Measurements from ENCODE around the gene SP140. TPM values are rescaled to one million over a fixed set of nuclear protein-coding genes. Genes with fewer than 3 reads are reported as not detected.
A peak's percentile ranks its signal among the peaks of the same experiment; 100 is the strongest.

The SP140 gene
- total and polyA plus RNA-seq, 2 of the 13 experiments (the other 11 are each of a cell fraction or from before 2014, with no cell fraction given) = 0.57 to 0.80 TPM

DNA sequence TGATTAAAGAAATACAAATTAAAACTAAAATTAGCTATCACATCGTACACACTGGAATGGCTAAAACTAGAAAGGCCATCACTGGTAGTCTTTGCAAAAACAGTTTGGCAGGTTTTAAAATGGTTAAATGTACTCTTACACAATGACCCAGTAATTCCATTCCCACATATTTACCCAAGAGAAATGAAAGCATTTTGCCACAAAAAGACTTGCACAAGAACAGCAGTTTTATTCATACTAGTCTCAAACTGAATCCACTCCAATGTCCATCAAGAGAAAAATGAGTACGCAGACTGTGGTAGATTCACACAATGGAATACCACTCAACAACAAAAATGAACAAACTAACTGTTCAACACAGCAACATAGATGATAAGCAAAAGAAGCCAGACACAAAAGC lies 130.5 kb downstream of the SP140 start (continued):
- TF ChIP-seq EP300 (IDR thresholded peaks at IDR 0.05; ENCODE audit: low read depth in 2 of 2, low read length in 2 of 2) (peak in 1 of 2 experiments; percentile 72; a peak in 2 of 4 replicates), EP300 (CRISPR knock-in tag; IDR thresholded peaks at IDR 0.05; ENCODE audit: borderline replicate concordance) (no peak), ZNF550 (CRISPR knock-in tag; IDR thresholded peaks at IDR 0.05; ENCODE audit: borderline replicate concordance) (no peak), CREM (IDR thresholded peaks at IDR 0.05) (peak; percentile 28), CREM (CRISPR knock-in tag; IDR thresholded peaks at IDR 0.05) (no peak), ZNF614 (CRISPR knock-in tag; IDR thresholded peaks at IDR 0.05; ENCODE audit: borderline replicate concordance) (0 out of 2 replicates have a peak, but pooled peaks have one; percentile 36), NCOA2 (CRISPR knock-in tag; IDR thresholded peaks at IDR 0.05) (peak; percentile 54; the same call in 1 of the 2 replicates), DPF2 (CRISPR knock-in tag; IDR thresholded peaks at IDR 0.05; ENCODE audit: borderline replicate concordance, low read depth) (0 out of 2 replicates have a peak, but pooled peaks have one; percentile 43), ZNF652 (CRISPR knock-in tag; IDR thresholded peaks at IDR 0.05; ENCODE audit: borderline replicate concordance, low read depth) (peak; percentile 97), TCF7 (IDR thresholded peaks at IDR 0.05; ENCODE audit: low read depth) (peak; percentile 41; the same call in 1 of the 2 replicates), ZNF160 (CRISPR knock-in tag; IDR thresholded peaks at IDR 0.05) (no peak), SOX13 (IDR thresholded peaks at IDR 0.05) (0 out of 2 replicates have a peak, but pooled peaks have one; percentile 12), SOX13 (CRISPR knock-in tag; conservative IDR thresholded peaks at IDR 0.05 in 1 of 2, IDR thresholded peaks at IDR 0.05 in 1 of 2) (peak in 1 of 2 experiments; percentile 90; a peak in 2 of 4 replicates), SKI (IDR thresholded peaks at IDR 0.05; ENCODE audit: partially characterized antibody) (no peak), ZNF7 (CRISPR knock-in tag; IDR thresholded peaks at IDR 0.05) (no peak), TMF1 (CRISPR knock-in tag; IDR thresholded peaks at IDR 0.05; ENCODE audit: low read depth) (no peak), ZNF484 (CRISPR knock-in tag; IDR thresholded peaks at IDR 0.05; ENCODE audit: borderline replicate concordance, low read depth) (no peak), JUNB (CRISPR knock-in tag; IDR thresholded peaks at IDR 0.05; ENCODE audit: borderline replicate concordance) (no peak), RXRB (CRISPR knock-in tag; IDR thresholded peaks at IDR 0.05; ENCODE audit: borderline replicate concordance) (peak; percentile 63), MIXL1 (CRISPR knock-in tag; IDR thresholded peaks at IDR 0.05) (peak; percentile 65), ZNF75D (CRISPR knock-in tag; IDR thresholded peaks at IDR 0.05; ENCODE audit: borderline replicate concordance) (no peak), ZNF317 (CRISPR knock-in tag; IDR thresholded peaks at IDR 0.05) (peak; percentile 66; the same call in 1 of the 2 replicates), FOXA1 (IDR thresholded peaks at IDR 0.05) (peak; percentile 43; the same call in 1 of the 2 replicates), FOXA1 (CRISPR knock-in tag; IDR thresholded peaks at IDR 0.05) (peak; percentile 92), BCL6 (CRISPR knock-in tag; IDR thresholded peaks at IDR 0.05) (peak; percentile 50), MTA1 (CRISPR knock-in tag; IDR thresholded peaks at IDR 0.05; ENCODE audit: borderline replicate concordance) (no peak), ZNF232 (CRISPR knock-in tag; IDR thresholded peaks at IDR 0.05; ENCODE audit: borderline replicate concordance) (no peak), STAT5B (CRISPR knock-in tag; IDR thresholded peaks at IDR 0.05) (no peak)
- TF ChIP-seq, protein P1, sequence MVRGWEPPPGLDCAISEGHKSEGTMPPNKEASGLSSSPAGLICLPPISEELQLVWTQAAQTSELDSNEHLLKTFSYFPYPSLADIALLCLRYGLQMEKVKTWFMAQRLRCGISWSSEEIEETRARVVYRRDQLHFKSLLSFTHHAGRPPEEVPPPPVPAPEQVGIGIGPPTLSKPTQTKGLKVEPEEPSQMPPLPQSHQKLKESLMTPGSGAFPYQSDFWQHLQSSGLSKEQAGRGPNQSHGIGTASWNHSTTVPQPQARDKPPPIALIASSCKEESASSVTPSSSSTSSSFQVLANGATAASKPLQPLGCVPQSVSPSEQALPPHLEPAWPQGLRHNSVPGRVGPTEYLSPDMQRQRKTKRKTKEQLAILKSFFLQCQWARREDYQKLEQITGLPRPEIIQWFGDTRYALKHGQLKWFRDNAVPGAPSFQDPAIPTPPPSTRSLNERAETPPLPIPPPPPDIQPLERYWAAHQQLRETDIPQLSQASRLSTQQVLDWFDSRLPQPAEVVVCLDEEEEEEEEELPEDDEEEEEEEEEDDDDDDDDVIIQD (CRISPR knock-in tag; IDR thresholded peaks at IDR 0.05; ENCODE audit: low read depth) = 0 out of 2 replicates have a peak, but pooled peaks have one; percentile 70
- TF ChIP-seq, protein P2, sequence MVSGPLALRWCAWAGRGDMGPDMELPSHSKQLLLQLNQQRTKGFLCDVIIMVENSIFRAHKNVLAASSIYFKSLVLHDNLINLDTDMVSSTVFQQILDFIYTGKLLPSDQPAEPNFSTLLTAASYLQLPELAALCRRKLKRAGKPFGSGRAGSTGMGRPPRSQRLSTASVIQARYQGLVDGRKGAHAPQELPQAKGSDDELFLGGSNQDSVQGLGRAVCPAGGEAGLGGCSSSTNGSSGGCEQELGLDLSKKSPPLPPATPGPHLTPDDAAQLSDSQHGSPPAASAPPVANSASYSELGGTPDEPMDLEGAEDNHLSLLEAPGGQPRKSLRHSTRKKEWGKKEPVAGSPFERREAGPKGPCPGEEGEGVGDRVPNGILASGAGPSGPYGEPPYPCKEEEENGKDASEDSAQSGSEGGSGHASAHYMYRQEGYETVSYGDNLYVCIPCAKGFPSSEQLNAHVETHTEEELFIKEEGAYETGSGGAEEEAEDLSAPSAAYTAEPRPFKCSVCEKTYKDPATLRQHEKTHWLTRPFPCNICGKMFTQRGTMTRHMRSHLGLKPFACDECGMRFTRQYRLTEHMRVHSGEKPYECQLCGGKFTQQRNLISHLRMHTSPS (CRISPR knock-in tag; IDR thresholded peaks at IDR 0.05; ENCODE audit: low read depth) = no peak
- TF ChIP-seq, protein P3, sequence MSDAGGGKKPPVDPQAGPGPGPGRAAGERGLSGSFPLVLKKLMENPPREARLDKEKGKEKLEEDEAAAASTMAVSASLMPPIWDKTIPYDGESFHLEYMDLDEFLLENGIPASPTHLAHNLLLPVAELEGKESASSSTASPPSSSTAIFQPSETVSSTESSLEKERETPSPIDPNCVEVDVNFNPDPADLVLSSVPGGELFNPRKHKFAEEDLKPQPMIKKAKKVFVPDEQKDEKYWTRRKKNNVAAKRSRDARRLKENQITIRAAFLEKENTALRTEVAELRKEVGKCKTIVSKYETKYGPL (CRISPR knock-in tag; IDR thresholded peaks at IDR 0.05) = 0 out of 2 replicates have a peak, but pooled peaks have one; percentile 38
